DMS53 (cell line): ENCODE results near the gene COX5B.
"Not testable (repeated sequence)": the region's sequence is repeated elsewhere in the genome, so short reads cannot be mapped to it uniquely, and the experiment has no call there.

Experiments
- DNase-seq: peaks from one replicate; lab custom pipeline; 2025; lab: John Stamatoyannopoulos, UW

The COX5B gene

GRCh38 chr2:97654309-97654708, 8.4 kb downstream of the COX5B start:
- no peak for DNase-seq

DNA sequence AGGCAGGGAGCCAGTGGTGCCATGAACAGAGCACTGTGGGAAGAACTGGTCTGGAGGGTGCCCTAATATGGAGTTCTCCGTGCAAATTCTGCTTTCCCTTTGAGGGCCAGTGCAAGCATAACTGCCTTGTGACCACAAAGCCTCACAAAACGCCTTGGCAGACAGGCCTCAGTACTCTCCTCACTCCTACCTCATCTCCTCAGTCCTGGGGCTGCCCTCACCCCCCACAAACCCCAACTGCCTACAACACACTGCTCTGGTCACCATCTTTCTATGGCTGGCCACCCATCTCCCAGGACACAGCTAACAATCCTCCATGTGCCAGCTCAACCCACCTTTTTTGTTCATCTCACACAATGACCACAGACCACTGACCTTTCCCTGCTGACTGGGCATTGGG, 8.9 kb downstream of the COX5B start:
- no peak for DNase-seq

DNA sequence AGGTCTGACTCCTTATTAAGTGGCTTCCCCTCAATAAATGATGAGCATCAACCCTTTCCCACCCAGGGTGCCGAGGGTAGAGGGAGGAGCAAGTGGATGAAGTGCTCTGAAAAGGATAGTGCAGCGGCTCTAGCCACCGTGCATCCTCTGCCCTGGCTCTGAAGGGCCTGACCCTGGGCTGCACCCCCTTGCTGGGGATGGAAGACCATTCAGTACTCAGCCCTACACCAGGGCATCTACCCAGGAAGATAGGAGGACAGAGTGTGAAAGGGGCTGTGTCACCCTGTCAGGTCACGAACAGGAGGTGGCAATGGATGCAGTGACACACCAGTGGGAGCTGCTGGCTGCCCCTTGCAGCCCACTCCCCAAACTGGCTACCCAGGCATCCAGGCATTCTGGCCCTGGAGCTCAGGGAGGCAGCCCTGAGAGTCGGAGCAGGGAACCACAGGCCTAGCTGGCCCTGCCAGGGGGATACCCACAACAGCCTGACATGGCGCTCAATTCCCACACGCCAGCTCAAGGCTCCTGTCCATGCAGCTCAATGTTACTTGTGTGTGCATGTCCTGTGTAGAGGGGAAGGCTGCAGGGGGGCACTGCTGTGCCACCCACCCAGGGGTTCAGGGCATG, 10.4 kb downstream of the COX5B start:
- no peak for DNase-seq

DNA sequence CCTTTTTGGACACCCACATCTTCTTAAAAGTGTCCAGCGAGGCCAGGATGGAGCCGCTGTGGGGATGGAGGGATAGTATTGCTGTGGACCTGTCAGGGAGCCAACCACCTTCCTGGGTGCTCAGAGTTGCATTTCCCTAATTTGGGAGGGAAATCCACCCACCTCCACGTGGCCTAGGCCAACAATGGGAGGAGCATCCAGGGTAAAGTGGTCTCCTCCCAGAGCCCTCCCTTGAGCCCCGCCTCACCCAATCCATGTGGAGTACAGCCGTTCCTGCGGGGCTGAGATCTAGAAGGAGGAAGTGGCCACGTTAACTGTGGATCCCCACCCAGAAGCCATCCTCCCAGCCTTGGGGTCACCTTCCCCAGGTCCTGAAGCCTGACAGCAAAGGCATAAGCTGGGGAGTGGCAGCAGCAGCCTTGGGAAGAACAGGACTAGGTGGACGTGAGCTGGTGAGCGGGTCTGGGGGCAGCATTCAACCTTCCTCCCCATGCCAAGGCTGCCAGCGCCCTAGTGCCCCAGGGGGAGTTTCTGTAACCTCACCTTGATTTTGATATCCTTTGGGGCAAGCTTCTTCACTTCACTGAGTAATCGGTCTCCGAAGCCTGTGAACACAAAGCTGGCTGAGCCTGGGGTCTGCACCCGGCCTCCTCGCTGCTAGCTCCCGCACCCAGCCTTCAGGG, 11.2 kb downstream of the COX5B start:
- no peak for DNase-seq

DNA sequence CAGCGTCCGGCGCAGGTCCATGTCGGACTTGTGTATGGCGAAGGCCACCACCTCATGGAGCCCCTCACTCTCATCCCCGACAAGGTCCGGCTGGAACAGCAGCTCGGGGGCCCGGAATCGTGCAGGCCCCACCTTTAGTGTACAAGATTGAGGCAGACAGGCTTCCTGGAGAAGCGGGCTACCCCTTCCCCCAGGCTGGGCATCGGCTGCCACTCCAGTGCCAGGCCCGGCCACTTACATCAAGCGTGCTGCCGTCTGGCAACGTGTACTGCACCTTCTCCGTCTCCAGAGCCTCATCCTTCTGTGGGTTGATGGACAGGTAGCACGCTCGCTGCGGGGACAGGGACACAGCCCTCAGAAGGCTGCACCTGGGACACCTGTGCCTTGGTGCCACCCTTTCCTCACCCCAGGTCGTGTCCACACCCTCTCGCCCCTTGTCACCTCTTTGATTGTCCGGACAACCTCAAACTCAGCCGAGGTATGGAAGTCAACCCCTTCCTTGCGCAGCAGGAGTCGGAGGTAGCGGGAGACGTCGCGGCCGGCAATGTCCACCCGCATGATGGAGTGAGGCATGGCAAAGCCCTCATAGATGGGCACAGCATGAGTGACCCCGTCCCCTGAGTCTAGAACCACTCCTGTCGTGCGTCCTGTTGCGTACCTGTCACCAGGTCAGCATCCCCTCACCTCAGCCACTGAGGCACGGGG, 12.3 kb downstream of the COX5B start:
- no peak for DNase-seq

- no peak for DNase-seq
These were observed 12.9 kb downstream of the COX5B start for GRCh38 chr2:97658691-97659157.

GRCh38 chr2:97659256-97660043, 13.6 kb downstream of the COX5B start:
- DNase-seq: no peak

- DNase-seq: no peak
These were observed 14.3 kb downstream of the COX5B start for GRCh38 chr2:97660044-97660774.

DNA sequence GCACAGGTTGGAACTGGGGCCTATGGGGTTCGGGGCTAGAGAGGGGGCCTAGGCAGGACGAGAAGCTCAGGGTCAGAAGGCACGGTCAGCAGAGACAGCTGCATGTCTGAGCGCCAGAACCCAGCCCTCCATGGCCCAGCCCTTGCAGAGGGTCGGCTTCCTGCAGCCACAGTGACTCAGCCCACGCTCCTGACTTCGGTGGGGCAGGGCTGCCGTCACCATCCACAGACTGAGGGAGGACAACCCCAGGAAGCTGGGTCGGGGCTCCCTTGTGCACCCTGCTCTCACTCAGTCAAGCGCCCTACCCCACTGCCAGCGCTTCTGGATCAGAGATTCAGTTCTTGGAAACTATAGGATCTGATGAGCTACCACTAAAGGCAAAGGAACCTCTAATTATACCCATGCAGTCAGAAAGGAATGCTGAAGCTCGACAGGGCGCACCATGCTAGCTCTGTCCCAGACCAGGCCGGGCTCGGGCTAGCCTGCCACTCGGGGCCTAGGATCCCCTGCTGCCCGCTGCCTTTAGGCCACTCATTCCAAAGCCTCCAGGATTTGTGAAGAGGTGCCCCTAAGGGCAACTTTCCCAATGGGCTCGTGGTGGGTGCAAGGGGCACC, 15.0 kb downstream of the COX5B start:
- DNase-seq: no peak

GRCh38 chr2:97661927-97662326, 16.1 kb downstream of the COX5B start:
- DNase-seq: no peak

- DNase-seq: no peak
These were observed 16.6 kb downstream of the COX5B start for GRCh38 chr2:97662386-97662894.

- peak; percentile 93 for DNase-seq
These were observed 17.2 kb downstream of the COX5B start for GRCh38 chr2:97662895-97663625.

DNA sequence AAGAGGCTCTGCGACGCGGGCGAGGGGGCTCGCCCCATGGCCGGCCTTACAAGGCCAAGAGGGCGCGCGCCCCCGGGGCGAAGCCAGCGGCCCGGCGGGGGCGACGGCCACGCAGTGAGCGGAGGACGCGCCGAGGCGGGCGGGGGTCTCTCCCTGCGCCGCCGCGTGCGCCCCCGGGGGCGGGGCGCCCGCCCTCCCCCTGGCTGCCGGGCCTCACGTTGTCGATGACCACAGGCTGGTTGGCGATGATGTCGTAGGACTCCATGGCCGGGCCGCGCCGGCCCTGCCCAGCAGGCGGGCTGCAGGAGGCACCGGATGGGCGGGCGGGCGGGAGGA, 17.7 kb downstream of the COX5B start:
- DNase-seq: no peak

DNA sequence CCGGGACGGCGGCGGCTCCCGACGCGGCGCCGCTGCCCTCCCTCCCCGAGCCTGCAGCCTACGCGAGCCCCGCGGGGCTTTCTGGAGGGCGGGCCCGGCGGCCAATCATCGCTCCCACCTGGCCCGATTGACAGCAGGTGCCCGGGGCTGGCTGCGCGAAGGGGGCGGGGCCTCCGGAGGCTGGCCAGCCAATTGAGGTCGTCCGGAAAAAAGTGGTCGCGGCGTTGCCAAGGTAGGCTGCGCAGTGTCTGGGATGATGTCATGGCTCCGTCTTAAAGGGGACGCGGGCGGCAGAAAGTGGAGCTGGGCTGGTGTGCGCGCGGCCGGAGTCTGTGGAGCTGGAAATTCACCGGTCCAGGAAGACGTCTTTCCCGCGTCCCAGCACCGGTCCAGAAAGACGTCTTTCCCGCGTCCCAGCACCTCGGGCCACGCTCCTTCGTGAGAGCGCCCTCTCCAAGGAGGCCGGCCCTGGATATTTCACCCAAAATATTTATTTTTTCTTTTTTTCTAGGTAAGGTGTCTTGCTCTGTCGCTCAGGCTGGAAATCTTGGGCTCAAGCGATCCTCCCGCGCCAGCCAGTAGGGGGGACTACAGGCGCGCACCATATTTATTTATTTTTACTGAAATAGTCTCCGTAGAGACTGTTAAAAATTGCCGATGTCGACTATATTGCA, 18.2 kb downstream of the COX5B start, which contains the start of gene ACTR1B:
TSS of gene ACTR1B (minus strand) at position 83 of the 674 bp plus-strand sequence. CDS start 154 bp downstream, outside the sequence.
- peak; percentile 100 for DNase-seq

DNA sequence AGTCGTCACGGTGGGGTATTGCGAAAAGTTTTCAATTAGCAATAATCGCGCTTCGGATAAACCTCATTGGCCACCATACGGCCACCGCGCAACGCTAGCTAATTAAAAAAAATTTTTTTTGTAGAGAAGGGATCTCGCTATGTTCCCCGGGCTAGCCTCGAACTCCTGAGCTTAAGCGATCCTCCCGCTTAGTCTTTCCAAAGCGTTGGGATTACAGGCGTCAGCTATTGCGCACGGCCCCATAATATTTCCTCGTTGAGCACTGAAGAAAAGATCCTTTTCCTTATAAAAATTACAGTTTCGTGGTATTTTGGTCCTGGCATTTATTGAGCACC, 18.7 kb downstream of the COX5B start:
- DNase-seq: peak; percentile 90

- no peak for DNase-seq
These were observed 23.6 kb downstream of the COX5B start, which contains the start of gene C2orf92 for GRCh38 chr2:97669448-97669847. Gene C2orf92, plus strand, starts transcription at chr2:97669713. Its CDS starts 76 bp downstream, at chr2:97669789.

DNA sequence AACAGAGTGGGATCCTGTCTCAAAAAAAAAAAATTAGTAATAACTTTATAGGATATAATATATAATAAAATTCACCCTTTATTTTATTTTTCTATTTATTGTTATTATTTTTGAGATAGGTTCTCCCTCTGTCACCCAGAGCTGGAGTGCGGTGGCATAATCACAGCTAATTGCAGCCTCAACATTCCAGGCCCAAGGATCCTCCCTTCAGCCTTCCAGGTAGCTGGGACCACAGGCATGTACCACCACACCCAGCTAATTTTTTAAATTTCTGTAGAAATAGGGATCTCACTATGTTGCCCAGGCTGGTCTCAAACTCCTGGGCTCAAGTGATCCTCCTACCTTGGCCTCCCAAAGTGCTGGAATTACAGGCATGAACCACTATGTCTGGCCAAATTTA, 24.6 kb downstream of the COX5B start:
- no peak for DNase-seq

GRCh38 chr2:97671526-97671925, 25.7 kb downstream of the COX5B start:
- no peak for DNase-seq

- not testable (repeated sequence) for DNase-seq
These were observed 26.8 kb downstream of the COX5B start for GRCh38 chr2:97672606-97673140.
